NCI-H2029 treated with DMSO at 0.1 percent for 48 hours (cell line): ENCODE data around the gene FHAD1.
"Not testable (repeated sequence)": the region's sequence is repeated elsewhere in the genome, so short reads cannot be mapped to it uniquely, and the experiment has no call there.

Experiments
- DNase-seq: peaks from one replicate; lab custom pipeline; 2025; lab: John Stamatoyannopoulos, UW

The FHAD1 gene

GRCh38 chr1:15305468-15305770 lies 58.4 kb downstream of the FHAD1 start:
- DNase-seq = no peak

GRCh38 chr1:15306352-15306751 lies 59.3 kb downstream of the FHAD1 start:
- DNase-seq = not testable (repeated sequence)

- no peak for DNase-seq
These were observed 61.1 kb downstream of the FHAD1 start for GRCh38 chr1:15308135-15308534.

GRCh38 chr1:15308621-15309027 lies 61.6 kb downstream of the FHAD1 start:
- no peak for DNase-seq

GRCh38 chr1:15309687-15310086 lies 62.7 kb downstream of the FHAD1 start:
- DNase-seq = no peak

GRCh38 chr1:15310544-15310943 lies 63.5 kb downstream of the FHAD1 start:
- no peak for DNase-seq

GRCh38 chr1:15311122-15311822 lies 64.2 kb downstream of the FHAD1 start:
- no peak for DNase-seq

- no peak for DNase-seq
These were observed 64.9 kb downstream of the FHAD1 start for GRCh38 chr1:15311880-15312279.

- no peak for DNase-seq
These were observed 65.8 kb downstream of the FHAD1 start for GRCh38 chr1:15312626-15313411.

- no peak for DNase-seq
These were observed 67.6 kb downstream of the FHAD1 start for GRCh38 chr1:15314328-15315281.

- DNase-seq = no peak
These were observed 68.8 kb downstream of the FHAD1 start for GRCh38 chr1:15315815-15316214.

GRCh38 chr1:15316510-15316909 lies 69.5 kb downstream of the FHAD1 start:
- no peak for DNase-seq

- DNase-seq = no peak
These were observed 73.2 kb downstream of the FHAD1 start for GRCh38 chr1:15320267-15320666.

- no peak for DNase-seq
These were observed 74.6 kb downstream of the FHAD1 start for GRCh38 chr1:15321601-15322000.

- DNase-seq = peak; percentile 42
These were observed 75.8 kb downstream of the FHAD1 start for GRCh38 chr1:15322648-15323350.

GRCh38 chr1:15323351-15323988 lies 76.4 kb downstream of the FHAD1 start:
- peak; percentile 33 for DNase-seq

- no peak for DNase-seq
These were observed 77.2 kb downstream of the FHAD1 start for GRCh38 chr1:15323989-15324868.

- no peak for DNase-seq
These were observed 77.9 kb downstream of the FHAD1 start for GRCh38 chr1:15324869-15325335.

- no peak for DNase-seq
These were observed 78.5 kb downstream of the FHAD1 start for GRCh38 chr1:15325375-15326085.
